Measurements from ENCODE around the gene TSPOAP1. TPM values are rescaled to one million over a fixed set of nuclear protein-coding genes. Genes with fewer than 3 reads are reported as not detected.
A peak's percentile ranks its signal among the peaks of the same experiment; 100 is the strongest.

TSPOAP1 gene
- total RNA-seq, 1 experiment from 2014 or later = 4.3 TPM

DNA sequence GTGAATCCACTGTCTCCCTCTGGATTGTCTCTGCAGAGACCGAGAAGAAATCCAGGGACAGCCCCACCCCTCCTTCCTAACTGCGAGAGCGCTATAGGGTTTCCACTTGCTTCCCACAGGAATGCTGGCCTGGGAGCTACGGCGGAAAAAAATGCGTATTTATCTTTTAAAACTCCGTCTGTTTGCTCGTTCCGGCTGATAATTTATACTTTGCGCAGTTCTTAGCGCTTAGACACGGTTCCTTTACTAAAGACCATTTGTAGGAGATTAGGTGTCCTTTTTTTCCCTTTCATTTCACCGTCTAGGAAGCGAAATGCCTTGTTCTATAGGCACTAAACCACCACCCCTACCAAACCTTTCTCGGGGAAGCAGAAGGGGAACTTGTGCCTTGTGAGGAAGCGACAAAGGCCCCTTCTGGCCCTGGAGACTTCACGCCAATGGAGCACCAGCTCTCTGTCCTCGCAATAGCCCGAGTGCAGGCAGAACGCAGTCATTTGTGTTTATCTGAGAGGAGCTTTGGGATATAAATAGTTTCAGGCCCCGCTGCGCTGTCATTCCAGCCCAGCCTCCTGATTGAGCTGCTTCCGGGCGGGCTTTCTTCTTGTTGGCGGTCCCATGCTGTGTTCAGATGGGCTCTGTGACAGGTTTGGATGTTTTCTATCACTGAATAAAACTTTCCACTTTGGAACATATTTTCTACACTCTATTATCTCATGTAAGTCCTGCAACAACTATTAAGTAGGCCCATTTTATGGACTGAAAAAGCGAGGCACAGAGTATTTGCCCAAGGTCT, 24.2 kb upstream of the TSPOAP1 start:
- no peaks in the 10 kb centered on the region for H3F3A ChIP-seq (ENCODE audit: low read length, unreplicated experiment)
- no peaks in the 10 kb centered on the region for H3K27me3 ChIP-seq (ENCODE audit: low read length)
- peaks cover 20% of the 10 kb centered on the region for H3K36me3 ChIP-seq (ENCODE audit: low read depth, low read length)
- ATAC-seq (peak; percentile 56), DNase-seq (peak; percentile 11)
- H3K9ac ChIP-seq (ENCODE audit: low read length) = peak overlapping the region; percentile 94
- no peaks in the 10 kb centered on the region for H3K9me2 ChIP-seq (replicated peaks; ENCODE audit: low read length)
- TSS peak; percentile 90 for BruUV-seq (replicated peaks)
- H4K20me1 ChIP-seq (ENCODE audit: low read length) = no peaks in the 10 kb centered on the region
- POLR2A ChIA-PET (ENCODE audit: unreplicated experiment) = interaction anchor here (0.5 to 1.9 kb wide), 10 partner anchors 10 to 1757 kb away, joined by 3 to 34 read pairs (median 3); partner anchors contain the start of genes RNF43 and VEZF1
- H3K79me2 ChIP-seq (ENCODE audit: low read length) = peaks cover 15% of the 10 kb centered on the region
- peak overlapping the region; percentile 97 for H3K4me3 ChIP-seq (ENCODE audit: low read length)
- CTCF ChIA-PET = interaction anchor here (0.6 to 2.4 kb wide), 5 partner anchors 35 to 67 kb away, joined by 3 to 41 read pairs (median 11); partner anchors contain the start of gene RNF43
- peak overlapping the region; percentile 82 for H2AFZ ChIP-seq (ENCODE audit: low read length)
- no peaks in the 10 kb centered on the region for H3K9me3 ChIP-seq (ENCODE audit: low read length)
- H3K4me2 ChIP-seq (ENCODE audit: low read length) = peak overlapping the region; percentile 94
- TF ChIP-seq CTCF (conservative IDR thresholded peaks at IDR 0.05; ENCODE audit: low read depth, low read length) (no peak), EZH2 (IDR thresholded peaks at IDR 0.05; ENCODE audit: low read length, unreplicated experiment) (no peak), EZH2phosphoT487 (IDR thresholded peaks at IDR 0.05; ENCODE audit: borderline replicate concordance, low read length) (no peak)
- peaks cover 15% of the 10 kb centered on the region for H3K4me1 ChIP-seq (ENCODE audit: insufficient read depth, low read length)
- intact Hi-C loops (cut with micrococcal nuclease) = loop anchor here (1.0 to 10.0 kb wide), 5 partner anchors 28 to 162 kb away; partner anchors contain the start of genes MTMR4 and RNF43
- peak overlapping the region; percentile 63 for H3K27ac ChIP-seq (ENCODE audit: low read length)

DNA sequence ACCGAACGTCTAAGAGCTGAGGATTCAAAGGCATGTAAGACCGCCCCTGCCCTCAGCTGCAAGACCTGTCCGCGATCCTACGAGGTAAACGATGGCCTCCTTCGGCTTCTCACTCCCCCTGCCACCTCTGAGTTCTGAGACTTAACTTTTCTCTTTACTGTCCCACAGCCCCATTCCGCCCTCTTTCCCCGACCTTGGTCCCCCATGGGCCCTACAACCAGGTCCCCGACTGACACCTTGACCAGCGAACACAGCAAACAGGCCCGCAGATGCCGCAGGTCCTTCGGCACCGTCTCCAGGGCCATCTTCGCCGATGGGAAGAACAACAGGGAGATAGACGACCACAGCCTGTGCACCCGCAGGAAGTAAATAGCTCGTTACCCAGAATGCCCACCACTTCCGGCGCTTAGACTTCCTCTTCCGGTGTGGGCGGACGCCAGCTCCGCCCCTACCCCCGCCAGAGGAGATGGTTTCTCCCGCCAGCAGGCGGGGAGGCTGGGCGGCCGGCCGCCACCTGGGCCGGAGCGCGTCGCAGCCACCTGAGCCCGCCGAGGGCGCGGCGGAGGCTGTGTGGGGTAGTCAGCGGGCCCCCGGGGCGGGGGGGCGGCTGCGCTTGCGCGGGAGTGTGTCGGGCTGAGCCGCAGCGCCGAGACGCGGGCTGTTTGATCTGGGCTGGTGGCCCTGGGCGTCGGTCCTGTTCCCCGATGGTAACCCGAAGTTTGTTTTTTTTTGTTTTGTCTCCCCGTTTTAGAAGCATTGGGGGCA, 23.4 kb upstream of the TSPOAP1 start, which contains the start of gene SUPT4H1:
Gene SUPT4H1, minus strand, starts transcription at position 371 of the 765 bp plus-strand sequence. Its CDS starts 66 bp downstream, at position 305.
- ATAC-seq (peak; percentile 95), DNase-seq (peak; percentile 99)
- Histone ChIP-seq H3K4me1 (ENCODE audit: insufficient read depth, low read length) (peaks cover 15% of the 10 kb centered on the region), H3K9ac (ENCODE audit: low read length) (peak within 1 kb of the TSS; percentile 94), H2AFZ (ENCODE audit: low read length) (peak within 1 kb of the TSS; percentile 82), H3K9me3 (ENCODE audit: low read length) (no peaks in the 10 kb centered on the region), H3K36me3 (ENCODE audit: low read depth, low read length) (peaks cover 28% of the 10 kb centered on the region), H3K27ac (ENCODE audit: low read length) (peak within 1 kb of the TSS; percentile 63), H3K27me3 (ENCODE audit: low read length) (no peaks in the 10 kb centered on the region), H3K79me2 (ENCODE audit: low read length) (peaks cover 15% of the 10 kb centered on the region), H3K4me2 (ENCODE audit: low read length) (peak within 1 kb of the TSS; percentile 94), H3K9me2 (replicated peaks; ENCODE audit: low read length) (no peaks in the 10 kb centered on the region), H3K4me3 (ENCODE audit: low read length) (peak within 1 kb of the TSS; percentile 97), H3F3A (ENCODE audit: low read length, unreplicated experiment) (no peaks in the 10 kb centered on the region), H4K20me1 (ENCODE audit: low read length) (no peaks in the 10 kb centered on the region)
- intact Hi-C loops (cut with micrococcal nuclease) = loop anchor here (1.0 to 10.0 kb wide), 5 partner anchors 28 to 163 kb away; partner anchors contain the start of genes MTMR4 and RNF43
- CTCF ChIA-PET = interaction anchor here (0.5 to 2.4 kb wide), 6 partner anchors 34 to 168 kb away, joined by 3 to 41 read pairs (median 10); partner anchors contain the start of gene RNF43
- TF ChIP-seq EZH2phosphoT487 (IDR thresholded peaks at IDR 0.05; ENCODE audit: borderline replicate concordance, low read length) (peak; percentile 76), CTCF (conservative IDR thresholded peaks at IDR 0.05; ENCODE audit: low read depth, low read length) (no peak), EZH2 (IDR thresholded peaks at IDR 0.05; ENCODE audit: low read length, unreplicated experiment) (no peak)
- POLR2A ChIA-PET (ENCODE audit: unreplicated experiment) = interaction anchor here (0.5 to 1.9 kb wide), 13 partner anchors 9 to 1756 kb away, joined by 3 to 34 read pairs (median 3); partner anchors contain the start of genes RNF43 and VEZF1
- BruUV-seq (replicated peaks) = no TSS peak

Measured in PC-3 (cell line).